Omental fat pad (tissue), 4 donors: Measurements from ENCODE around the gene NEK9. TPM values are rescaled to one million over a fixed set of nuclear protein-coding genes. Genes with fewer than 3 reads are reported as not detected.

Source experiments
- ATAC-seq: fragments of 150-250 bp; one replicate; pipeline ENCODE4 v1.9.1; 2016; ENCODE audit warnings: mild to moderate bottlenecking, moderate library complexity; ENCODE audit not compliant: low FRiP score
- DNase-seq: peaks from one replicate; pipeline ENCODE4 v3.0.0-alpha.2; 2019; ENCODE audit warnings: low spot score
- small RNA-seq: library from RNA; depleted of rRNA; stranded (forward); fragments of <200 nt; gene quantifications from one replicate; pipeline ENCODE3, GENCODE V24; 2016
- total RNA-seq, 4 donors: library from RNA; depleted of rRNA; stranded (reverse); fragments of >200 nt; gene quantifications; one replicate each; pipeline ENCODE4 v1.1.0, GENCODE V29; 2016
- TF ChIP-seq, protein P1 (sequence below), 3 donors: fragments of 450-650 bp; IDR thresholded peaks; one replicate each; pipeline ENCODE4 v1.5.1; 2016 to 2017; ENCODE audit warnings: antibody characterized with exemption in 3 of 3, mild to moderate bottlenecking in 3 of 3, moderate library complexity in 2 of 3

NEK9 gene
- total RNA-seq, 4 donors from 2014 or later = 40.1 to 68.3 (median 54.8) TPM

DNA sequence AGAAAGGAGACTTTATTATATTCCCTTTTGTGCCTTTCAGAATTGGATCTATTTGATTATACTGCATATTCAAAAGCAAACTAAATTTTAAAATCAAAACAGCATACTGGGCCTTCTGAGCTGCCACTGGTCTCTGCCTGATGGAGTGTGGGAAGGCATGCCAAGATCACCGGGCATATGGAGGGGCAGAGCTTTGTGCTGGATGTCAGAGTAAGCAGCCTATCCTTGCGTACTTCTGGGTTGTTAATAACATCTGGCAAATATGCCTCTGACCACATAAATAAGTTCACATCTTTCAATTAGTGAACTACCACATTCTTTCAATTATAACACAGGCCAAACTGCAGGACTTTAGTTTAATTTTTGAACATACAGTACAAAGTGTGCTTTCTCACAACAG lies 93.9 kb downstream of the NEK9 start:
- ATAC-seq = no peak
- TF ChIP-seq, protein P1, sequence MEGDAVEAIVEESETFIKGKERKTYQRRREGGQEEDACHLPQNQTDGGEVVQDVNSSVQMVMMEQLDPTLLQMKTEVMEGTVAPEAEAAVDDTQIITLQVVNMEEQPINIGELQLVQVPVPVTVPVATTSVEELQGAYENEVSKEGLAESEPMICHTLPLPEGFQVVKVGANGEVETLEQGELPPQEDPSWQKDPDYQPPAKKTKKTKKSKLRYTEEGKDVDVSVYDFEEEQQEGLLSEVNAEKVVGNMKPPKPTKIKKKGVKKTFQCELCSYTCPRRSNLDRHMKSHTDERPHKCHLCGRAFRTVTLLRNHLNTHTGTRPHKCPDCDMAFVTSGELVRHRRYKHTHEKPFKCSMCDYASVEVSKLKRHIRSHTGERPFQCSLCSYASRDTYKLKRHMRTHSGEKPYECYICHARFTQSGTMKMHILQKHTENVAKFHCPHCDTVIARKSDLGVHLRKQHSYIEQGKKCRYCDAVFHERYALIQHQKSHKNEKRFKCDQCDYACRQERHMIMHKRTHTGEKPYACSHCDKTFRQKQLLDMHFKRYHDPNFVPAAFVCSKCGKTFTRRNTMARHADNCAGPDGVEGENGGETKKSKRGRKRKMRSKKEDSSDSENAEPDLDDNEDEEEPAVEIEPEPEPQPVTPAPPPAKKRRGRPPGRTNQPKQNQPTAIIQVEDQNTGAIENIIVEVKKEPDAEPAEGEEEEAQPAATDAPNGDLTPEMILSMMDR (IDR thresholded peaks at IDR 0.05) = no peak
- DNase-seq = no peak

DNA sequence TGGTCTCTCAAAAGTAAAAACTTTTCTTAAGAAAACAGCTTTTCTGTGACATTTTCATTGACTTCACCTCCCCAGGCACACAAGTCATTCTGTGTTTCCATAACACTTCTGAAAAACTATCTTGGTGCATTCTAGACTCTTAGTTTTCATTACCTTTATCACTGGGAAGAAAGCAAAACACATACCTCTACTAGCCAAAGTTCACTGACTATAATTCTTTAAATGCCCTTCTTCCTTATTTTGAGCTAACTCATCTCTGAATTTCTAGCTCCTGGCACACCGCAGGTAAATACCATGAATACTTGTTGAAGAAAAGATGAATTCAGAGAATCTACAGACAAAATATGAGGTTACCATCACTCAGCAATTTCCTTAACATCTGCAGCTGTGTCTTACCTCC lies 96.7 kb downstream of the NEK9 start:
- no peak for ATAC-seq
- TF ChIP-seq, protein P1 (IDR thresholded peaks at IDR 0.05) = no peak
- DNase-seq = no peak

Small RNAs within 50 kb of the gene (small RNA-seq; reads per million reads assigned to genes)
- gene HIF1AP1 = not detected

Other genes with a start within 250 kb of the NEK9 start
- 100 to 1,000 TPM; 102 to 144 (median 114) TPM for gene DLST, start 245.1 kb downstream of the NEK9 start, total RNA-seq
- gene RPS6KL1, start 203.8 kb downstream of the NEK9 start, total RNA-seq = 1 to 10 TPM; 1.3 to 5.2 (median 1.5) TPM
- gene PGF, start 171.5 kb downstream of the NEK9 start, total RNA-seq = 10 to 100 TPM in 1 of 4 donors, 1 to 10 TPM in 3; 3.2 to 28.4 (median 7.1) TPM
- gene EIF2B2, start 124.1 kb downstream of the NEK9 start, total RNA-seq = 10 to 100 TPM; 23.6 to 42.0 (median 35.2) TPM
- 10 to 100 TPM; 20.4 to 47.1 (median 24.4) TPM for gene MLH3, start 75.6 kb downstream of the NEK9 start, total RNA-seq
- 10 to 100 TPM; 10.7 to 17.0 (median 13.2) TPM for gene ACYP1, start 63.0 kb downstream of the NEK9 start, total RNA-seq
- gene ZC2HC1C, start 57.4 kb downstream of the NEK9 start, total RNA-seq = 1 to 10 TPM in 3 of 4 donors, under 1 TPM in 1; 0.48 to 5.6 (median 1.5) TPM
- 100 to 1,000 TPM; 189 to 372 (median 341) TPM for gene TMED10, start 49.6 kb upstream of the NEK9 start, total RNA-seq
- 1,000 to 10,000 TPM in 3 of 4 donors, 100 to 1,000 TPM in 1; 935 to 2,479 (median 2,174) TPM for gene FOS, start 151.8 kb upstream of the NEK9 start, total RNA-seq